HepG2 (cell line): ENCODE results near the gene SPG7. TPM values are rescaled to one million over a fixed set of nuclear protein-coding genes. Genes with fewer than 3 reads are reported as not detected.
A peak's percentile ranks its signal among the peaks of the same experiment; 100 is the strongest.

Experiments used
- ATF1 ChIP-seq: IDR thresholded peaks from 2 replicates; pipeline ENCODE4 v1.6.1; 2016; ENCODE audit warnings: mild to moderate bottlenecking, control low read depth
- CEBPG ChIP-seq: IDR thresholded peaks from 2 replicates; pipeline ENCODE4 v1.6.1; 2016
- HIVEP1 ChIP-seq: sonication (generic); formaldehyde crosslinking; IDR thresholded peaks from 2 replicates; pipeline ENCODE4 v1.4.0; 2020; ENCODE audit warnings: mild to moderate bottlenecking, missing genetic modification reagents
- KLF11 ChIP-seq: IDR thresholded peaks from 2 replicates; pipeline ENCODE4 v1.6.1; 2016; ENCODE audit warnings: missing compliant biosample characterization
- MAFK ChIP-seq, 2 experiments: IDR thresholded peaks in 1 of 2; conservative IDR thresholded peaks in 1 of 2; 2 replicates each; pipeline ENCODE4 v1.6.1; 2011; ENCODE audit warnings: improper control_type of control experiment in 2 of 2, low read length in 2 of 2
- MAZ ChIP-seq, 2 experiments: sonication (generic) in 1 of 2; formaldehyde crosslinking in 1 of 2; IDR thresholded peaks; 2 replicates each; pipeline versions ENCODE4 v1.5.0 to v1.6.1; 2012 to 2020; ENCODE audit warnings: low read depth in 2 of 2, mild to moderate bottlenecking in 2 of 2, borderline replicate concordance in 1 of 2, improper control_type of control experiment in 1 of 2, low read length in 1 of 2, missing genetic modification reagents in 1 of 2, moderate library complexity in 1 of 2
- PITX1 ChIP-seq: sonication (generic); formaldehyde crosslinking; IDR thresholded peaks from 2 replicates; pipeline ENCODE4 v1.5.1; 2020; ENCODE audit warnings: mild to moderate bottlenecking, missing genetic modification reagents
- PRPF4 ChIP-seq: fragments of 200-400 bp; formaldehyde crosslinking; IDR thresholded peaks from 2 replicates; pipeline ENCODE4 v1.6.1; 2016; ENCODE audit warnings: low read length, low read depth; ENCODE audit not compliant: poor library complexity, severe bottlenecking
- RBM22 ChIP-seq: fragments of 200-400 bp; formaldehyde crosslinking; optimal IDR thresholded peaks from 2 replicates; pipeline ENCODE3; 2017; ENCODE audit warnings: mild to moderate bottlenecking, low read length, moderate library complexity
- SNAPC2 ChIP-seq: sonication (generic); formaldehyde crosslinking; IDR thresholded peaks from 2 replicates; pipeline ENCODE4 v1.8.1; 2022; ENCODE audit warnings: mild to moderate bottlenecking, missing genetic modification reagents
- SRSF4 ChIP-seq: fragments of 200-400 bp; formaldehyde crosslinking; IDR thresholded peaks from one replicate; pipeline ENCODE4 v1.6.1; 2018; ENCODE audit warnings: mild to moderate bottlenecking, low read depth, low read length, moderate library complexity; ENCODE audit not compliant: poor library complexity, severe bottlenecking
- ZBTB8A ChIP-seq: sonication (generic); formaldehyde crosslinking; IDR thresholded peaks from 2 replicates; pipeline ENCODE4 v1.4.0; 2020; ENCODE audit warnings: mild to moderate bottlenecking, low read depth, missing genetic modification reagents, borderline replicate concordance
- ZKSCAN5 ChIP-seq: sonication (generic); formaldehyde crosslinking; IDR thresholded peaks from 2 replicates; pipeline ENCODE4 v1.5.1; 2020; ENCODE audit warnings: mild to moderate bottlenecking, missing genetic modification reagents
- ZNF207 ChIP-seq: fragments of 450-650 bp; IDR thresholded peaks from 2 replicates; pipeline ENCODE4 v1.6.1; 2016; ENCODE audit warnings: antibody characterized with exemption, borderline replicate concordance
- ZNF263 ChIP-seq: sonication (generic); formaldehyde crosslinking; IDR thresholded peaks from 2 replicates; pipeline ENCODE4 v1.4.0; 2020; ENCODE audit warnings: missing genetic modification reagents
- ZNF337 ChIP-seq: sonication (generic); formaldehyde crosslinking; IDR thresholded peaks from 2 replicates; pipeline ENCODE4 v1.5.1; 2020; ENCODE audit warnings: missing genetic modification reagents, low read depth, mild to moderate bottlenecking, borderline replicate concordance
- ZNF33B ChIP-seq: sonication (generic); formaldehyde crosslinking; IDR thresholded peaks from 2 replicates; pipeline ENCODE4 v1.5.1; 2020; ENCODE audit warnings: mild to moderate bottlenecking, missing genetic modification reagents
- ZNF567 ChIP-seq: sonication (generic); formaldehyde crosslinking; IDR thresholded peaks from 2 replicates; pipeline ENCODE4 v1.8.1; 2023; ENCODE audit warnings: mild to moderate bottlenecking, missing genetic modification reagents, borderline replicate concordance
- ZNF660 ChIP-seq: sonication (generic); formaldehyde crosslinking; IDR thresholded peaks from 2 replicates; pipeline ENCODE4 v1.5.1; 2020; ENCODE audit warnings: mild to moderate bottlenecking, low read depth, missing genetic modification reagents, borderline replicate concordance
- ZNF878 ChIP-seq: sonication (generic); formaldehyde crosslinking; IDR thresholded peaks from 2 replicates; pipeline ENCODE4 v1.8.1; 2023; ENCODE audit warnings: mild to moderate bottlenecking, missing genetic modification reagents, moderate library complexity
- polyA plus RNA-seq, 8 experiments: library from polyadenylated mRNA; depleted of rRNA in 3 of 8; stranded (reverse) in 7 of 8; unstranded in 1 of 8; fragments of >200 nt; fragmentation: Illumina TruSeq in 4 of 8; extraction: Trizol in 4 of 8; gene quantifications; 2 replicates each; pipeline versions ENCODE4 v1.2.1 to v1.2.3, GENCODE V29; 2011 to 2016; ENCODE audit warnings: low read depth in 4 of 8, missing spikeins in 1 of 8, mixed read lengths in 1 of 8; ENCODE audit not compliant: insufficient read depth in 1 of 8
- total RNA-seq, 5 experiments: library from RNA; depleted of rRNA; stranded (reverse); fragments of >200 nt; fragmentation: Illumina TruSeq; extraction: Trizol; gene quantifications; 2 replicates each; pipeline ENCODE4 v1.2.3, GENCODE V29; 2016; ENCODE audit warnings: low read depth in 1 of 5
- TF ChIP-seq, protein P1 (sequence below), 2 experiments: IDR thresholded peaks; 2 replicates each; pipeline ENCODE4 v1.6.1; 2011 to 2012; ENCODE audit warnings: low read length in 2 of 2, borderline replicate concordance in 1 of 2, low read depth in 1 of 2, mild to moderate bottlenecking in 1 of 2, moderate library complexity in 1 of 2
- TF ChIP-seq, protein P2 (sequence below): IDR thresholded peaks from 2 replicates; pipeline ENCODE4 v1.6.1; 2016; ENCODE audit warnings: missing compliant biosample characterization, missing genetic modification reagents, borderline replicate concordance
- TF ChIP-seq, protein P3 (sequence below): sonication (generic); formaldehyde crosslinking; IDR thresholded peaks from 2 replicates; pipeline ENCODE4 v1.8.1; 2023; ENCODE audit warnings: mild to moderate bottlenecking, missing genetic modification reagents

Gene SPG7
- total and polyA plus RNA-seq, 2 of the 13 experiments (the other 11 are each of a cell fraction or from before 2014, with no cell fraction given): 66.0 to 136 TPM

DNA sequence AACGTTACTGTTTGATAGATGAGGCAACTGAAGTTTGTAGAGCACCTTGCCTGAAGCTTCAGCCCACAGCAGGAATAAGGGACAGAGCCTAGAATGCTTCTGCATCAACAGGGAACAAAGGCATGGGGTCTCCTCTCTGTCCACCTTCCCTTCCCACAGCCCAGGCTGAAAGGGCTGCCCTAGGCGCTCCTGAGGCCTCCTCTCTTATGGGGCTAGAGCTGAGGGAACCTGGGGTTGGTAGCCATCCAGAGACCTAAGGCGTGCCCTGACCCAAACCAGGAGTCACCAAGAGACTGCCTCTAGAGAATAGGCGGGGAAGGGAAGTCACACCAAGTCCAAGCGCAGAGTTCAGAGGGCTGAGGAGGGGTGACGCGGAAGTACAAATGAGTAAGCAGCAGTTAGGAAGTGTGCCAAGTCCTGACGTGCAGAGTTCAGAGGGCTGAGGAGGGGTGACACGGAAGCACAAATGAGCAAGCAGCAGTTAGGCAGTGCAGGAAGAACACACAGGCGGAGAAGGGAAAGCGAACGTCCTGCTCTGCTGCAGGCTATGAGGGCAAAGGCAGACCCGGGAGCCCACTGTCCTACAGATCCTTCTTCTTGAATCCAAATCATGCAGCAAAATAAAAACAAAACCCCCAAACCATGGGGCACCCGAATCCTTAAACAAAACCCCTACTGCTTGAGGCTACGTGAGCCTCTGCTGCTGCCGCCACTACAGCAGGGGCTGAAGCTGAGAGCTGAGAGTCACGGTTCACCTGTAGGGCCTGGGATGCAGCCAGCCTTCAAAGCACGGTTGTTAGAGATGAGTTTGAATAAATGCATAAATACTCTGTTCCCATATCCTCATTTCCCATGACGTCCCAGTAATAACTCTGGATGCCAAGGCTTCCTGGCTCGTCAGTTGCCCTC is 2.7 kb upstream of the SPG7 start (continued):
- TF ChIP-seq ZNF207 (no peak), ZNF878 (CRISPR knock-in tag) (peak; percentile 60; the same call in 1 of the 2 replicates), SRSF4 (no peak), ZNF567 (0 out of 2 replicates have a peak, but pooled peaks have one; percentile 75), ZBTB8A (CRISPR knock-in tag) (no peak), ATF1 (CRISPR knock-in tag) (peak; percentile 89), ZNF33B (CRISPR knock-in tag) (peak; percentile 40; the same call in 1 of the 2 replicates), KLF11 (CRISPR knock-in tag) (peak; percentile 50; the same call in 1 of the 2 replicates), HIVEP1 (peak; percentile 95), MAZ (IDR thresholded peaks at IDR 0.05; ENCODE audit: borderline replicate concordance, low read depth, low read length) (peak; percentile 87), MAZ (CRISPR knock-in tag; IDR thresholded peaks at IDR 0.05; ENCODE audit: low read depth) (peak; percentile 91), ZKSCAN5 (CRISPR knock-in tag) (no peak), MAFK (conservative IDR thresholded peaks at IDR 0.05 in 1 of 2, IDR thresholded peaks at IDR 0.05 in 1 of 2; ENCODE audit: low read length in 2 of 2) (peak; percentile 10 to 25; a peak in 1 of 4 replicates), SNAPC2 (CRISPR knock-in tag) (peak; percentile 92; the same call in 1 of the 2 replicates), ZNF660 (CRISPR knock-in tag) (no peak), ZNF263 (CRISPR knock-in tag) (peak; percentile 55; the same call in 1 of the 2 replicates), ZNF337 (CRISPR knock-in tag) (0 out of 2 replicates have a peak, but pooled peaks have one; percentile 46), PITX1 (CRISPR knock-in tag) (peak; percentile 91), PRPF4 (no peak), CEBPG (CRISPR knock-in tag) (no peak; the same call in 1 of the 2 replicates), RBM22 (peak; percentile 65)
- TF ChIP-seq, protein P1, sequence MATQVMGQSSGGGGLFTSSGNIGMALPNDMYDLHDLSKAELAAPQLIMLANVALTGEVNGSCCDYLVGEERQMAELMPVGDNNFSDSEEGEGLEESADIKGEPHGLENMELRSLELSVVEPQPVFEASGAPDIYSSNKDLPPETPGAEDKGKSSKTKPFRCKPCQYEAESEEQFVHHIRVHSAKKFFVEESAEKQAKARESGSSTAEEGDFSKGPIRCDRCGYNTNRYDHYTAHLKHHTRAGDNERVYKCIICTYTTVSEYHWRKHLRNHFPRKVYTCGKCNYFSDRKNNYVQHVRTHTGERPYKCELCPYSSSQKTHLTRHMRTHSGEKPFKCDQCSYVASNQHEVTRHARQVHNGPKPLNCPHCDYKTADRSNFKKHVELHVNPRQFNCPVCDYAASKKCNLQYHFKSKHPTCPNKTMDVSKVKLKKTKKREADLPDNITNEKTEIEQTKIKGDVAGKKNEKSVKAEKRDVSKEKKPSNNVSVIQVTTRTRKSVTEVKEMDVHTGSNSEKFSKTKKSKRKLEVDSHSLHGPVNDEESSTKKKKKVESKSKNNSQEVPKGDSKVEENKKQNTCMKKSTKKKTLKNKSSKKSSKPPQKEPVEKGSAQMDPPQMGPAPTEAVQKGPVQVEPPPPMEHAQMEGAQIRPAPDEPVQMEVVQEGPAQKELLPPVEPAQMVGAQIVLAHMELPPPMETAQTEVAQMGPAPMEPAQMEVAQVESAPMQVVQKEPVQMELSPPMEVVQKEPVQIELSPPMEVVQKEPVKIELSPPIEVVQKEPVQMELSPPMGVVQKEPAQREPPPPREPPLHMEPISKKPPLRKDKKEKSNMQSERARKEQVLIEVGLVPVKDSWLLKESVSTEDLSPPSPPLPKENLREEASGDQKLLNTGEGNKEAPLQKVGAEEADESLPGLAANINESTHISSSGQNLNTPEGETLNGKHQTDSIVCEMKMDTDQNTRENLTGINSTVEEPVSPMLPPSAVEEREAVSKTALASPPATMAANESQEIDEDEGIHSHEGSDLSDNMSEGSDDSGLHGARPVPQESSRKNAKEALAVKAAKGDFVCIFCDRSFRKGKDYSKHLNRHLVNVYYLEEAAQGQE (IDR thresholded peaks at IDR 0.05; ENCODE audit: borderline replicate concordance in 1 of 2, low read depth in 1 of 2, low read length in 2 of 2): peak in 1 of 2 experiments; percentile 43; a peak in 1 of 4 replicates
- TF ChIP-seq, protein P2, sequence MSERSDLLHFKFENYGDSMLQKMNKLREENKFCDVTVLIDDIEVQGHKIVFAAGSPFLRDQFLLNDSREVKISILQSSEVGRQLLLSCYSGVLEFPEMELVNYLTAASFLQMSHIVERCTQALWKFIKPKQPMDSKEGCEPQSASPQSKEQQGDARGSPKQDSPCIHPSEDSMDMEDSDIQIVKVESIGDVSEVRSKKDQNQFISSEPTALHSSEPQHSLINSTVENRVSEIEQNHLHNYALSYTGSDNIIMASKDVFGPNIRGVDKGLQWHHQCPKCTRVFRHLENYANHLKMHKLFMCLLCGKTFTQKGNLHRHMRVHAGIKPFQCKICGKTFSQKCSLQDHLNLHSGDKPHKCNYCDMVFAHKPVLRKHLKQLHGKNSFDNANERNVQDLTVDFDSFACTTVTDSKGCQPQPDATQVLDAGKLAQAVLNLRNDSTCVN (CRISPR knock-in tag): peak; percentile 80; the same call in 1 of the 2 replicates
- TF ChIP-seq, protein P3, sequence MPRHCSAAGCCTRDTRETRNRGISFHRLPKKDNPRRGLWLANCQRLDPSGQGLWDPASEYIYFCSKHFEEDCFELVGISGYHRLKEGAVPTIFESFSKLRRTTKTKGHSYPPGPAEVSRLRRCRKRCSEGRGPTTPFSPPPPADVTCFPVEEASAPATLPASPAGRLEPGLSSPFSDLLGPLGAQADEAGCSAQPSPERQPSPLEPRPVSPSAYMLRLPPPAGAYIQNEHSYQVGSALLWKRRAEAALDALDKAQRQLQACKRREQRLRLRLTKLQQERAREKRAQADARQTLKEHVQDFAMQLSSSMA (CRISPR knock-in tag): no peak; the same call in 1 of the 2 replicates
